CD4-positive, alpha-beta memory T cell (primary cell): ENCODE results near the gene JADE1. TPM values are rescaled to one million over a fixed set of nuclear protein-coding genes. Genes with fewer than 3 reads are reported as not detected.

Experiments
- CTCF ChIA-PET: fragments of 350-600 bp; sonication (Branson Sonifier 250); formaldehyde crosslinking; loops from one replicate; lab custom pipeline; 2021; ENCODE audit warnings: inconsistent platforms; ENCODE audit not compliant: partially characterized antibody; lab: Charles Lee
- POLR2A ChIA-PET: fragments of 350-600 bp; sonication (Branson Sonifier 250); formaldehyde crosslinking; loops from one replicate; lab custom pipeline; 2021; ENCODE audit not compliant: partially characterized antibody; lab: Charles Lee
- DNase-seq, 5 donors: peaks; one replicate each; pipeline versions ENCODE4 v3.0.0 to v3.0.0-alpha.2; 2020 to 2022; ENCODE audit warnings: mixed read lengths in 1 of 5
- H3K27ac ChIP-seq: one replicate; pipeline ENCODE4 v1.7.0; 2013; ENCODE audit warnings: low read depth, low read length
- H3K27me3 ChIP-seq: 2 replicates; pipeline ENCODE4 v1.7.0; 2013; ENCODE audit warnings: mild to moderate bottlenecking, low read length, moderate library complexity; ENCODE audit not compliant: insufficient read depth
- H3K36me3 ChIP-seq: 2 replicates; pipeline ENCODE4 v1.7.0; 2013; ENCODE audit warnings: mild to moderate bottlenecking, low read length, moderate library complexity; ENCODE audit not compliant: insufficient read depth
- H3K4me1 ChIP-seq: 2 replicates; pipeline ENCODE4 v1.7.0; 2013; ENCODE audit warnings: mild to moderate bottlenecking, low read length, moderate library complexity; ENCODE audit not compliant: insufficient read depth
- H3K4me3 ChIP-seq, 2 donors: one replicate each; pipeline ENCODE4 v1.7.0; 2013; ENCODE audit warnings: low read length in 2 of 2, mild to moderate bottlenecking in 1 of 2
- H3K9me3 ChIP-seq, 2 donors: one replicate each; pipeline ENCODE4 v1.7.0; 2013; ENCODE audit warnings: low read length in 2 of 2, control low read depth in 1 of 2; ENCODE audit not compliant: control insufficient read depth in 1 of 2
- H3K27ac Mint-ChIP-seq, 7 donors: one replicate each; pipeline ENCODE4 v1.8.0; 2020 to 2021; ENCODE audit warnings: mixed read lengths in 7 of 7, mild to moderate bottlenecking in 6 of 7, inconsistent platforms in 3 of 7, moderate library complexity in 3 of 7
- H3K27me3 Mint-ChIP-seq, 2 donors: one replicate each; pipeline ENCODE4 v1.8.0; 2020 to 2021; ENCODE audit warnings: mixed read lengths in 2 of 2
- H3K36me3 Mint-ChIP-seq, 2 donors: one replicate each; pipeline ENCODE4 v1.8.0; 2020 to 2021; ENCODE audit warnings: mixed read lengths in 2 of 2, inconsistent platforms in 1 of 2, mild to moderate bottlenecking in 1 of 2
- H3K4me1 Mint-ChIP-seq, 4 donors: one replicate each; pipeline ENCODE4 v1.8.0; 2020 to 2021; ENCODE audit warnings: mixed read lengths in 4 of 4, mild to moderate bottlenecking in 1 of 4
- H3K4me3 Mint-ChIP-seq, 8 donors: one replicate each; pipeline ENCODE4 v1.8.0; 2020 to 2021; ENCODE audit warnings: mixed read lengths in 8 of 8, mild to moderate bottlenecking in 7 of 8, moderate library complexity in 6 of 8, inconsistent platforms in 3 of 8
- H3K9me3 Mint-ChIP-seq, 8 donors: one replicate each; pipeline ENCODE4 v1.8.0; 2020 to 2021; ENCODE audit warnings: mixed read lengths in 8 of 8, mild to moderate bottlenecking in 5 of 8, inconsistent platforms in 3 of 8, moderate library complexity in 1 of 8
- intact Hi-C: fragments of 100-400 bp; cut with micrococcal nuclease; formaldehyde crosslinking; loops from one replicate; pipeline ENCODE4 v1.15.1; 2023
- polyA plus RNA-seq, 2 donors: library from polyadenylated mRNA; unstranded; fragments of 300-500 nt; fragmentation: Illumina TruSeq; gene quantifications; one replicate each; pipeline ENCODE4 v1.2.3, GENCODE V29; 2021
- total RNA-seq, 2 experiments: library from RNA; stranded (reverse); gene quantifications; one replicate each; pipeline ENCODE4 v1.2.3, GENCODE V29; 2021

Gene JADE1
- total and polyA plus RNA-seq, 4 experiments from 2014 or later, result 44.9 to 67.3 (median 59.9) TPM

DNA sequence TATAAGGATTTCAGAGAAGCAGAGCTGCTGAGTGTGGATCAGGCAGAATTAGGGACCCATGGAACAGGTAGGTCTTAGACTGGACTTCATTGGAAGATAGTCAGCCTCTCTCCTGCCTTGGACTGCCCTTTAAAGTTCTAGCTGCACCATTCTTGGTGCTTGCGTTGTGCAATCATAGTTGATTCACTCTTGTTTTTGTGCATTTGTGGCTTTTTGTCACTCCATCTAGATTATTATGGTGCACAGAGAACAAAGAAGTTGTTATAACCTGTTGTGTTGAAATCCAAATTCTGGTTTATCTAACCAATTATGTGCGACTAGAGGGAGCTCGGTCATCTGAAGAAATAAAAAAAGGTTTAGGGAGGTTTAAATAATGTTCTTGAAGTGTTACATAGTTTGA is 59.3 kb downstream of the JADE1 start:
- Mint-ChIP-seq H3K4me1 (peaks cover 3 to 11% (median 8%) of the 10 kb centered on the region in 4 donors), H3K4me3 (no peak overlapping the region), H3K36me3 (peaks cover 74 to 80% of the 10 kb centered on the region in 2 donors), H3K9me3 (no peaks in the 10 kb centered on the region), H3K27me3 (no peaks in the 10 kb centered on the region), H3K27ac (peak overlapping the region in 1 of 7 donors; percentile 4)
- Histone ChIP-seq H3K4me3 (no peak overlapping the region), H3K36me3 (peaks cover 45% of the 10 kb centered on the region), H3K4me1 (no peaks in the 10 kb centered on the region), H3K27me3 (no peaks in the 10 kb centered on the region), H3K27ac (no peak overlapping the region), H3K9me3 (no peaks in the 10 kb centered on the region)
- intact Hi-C loops, result no loop called here
- ChIA-PET POLR2A (no interaction called here), CTCF (interaction anchor here (1.0 kb wide), 1 partner anchor 86 kb away, joined by 4 read pairs; no protein-coding TSS in a partner anchor)
- DNase-seq, result no peak

- peaks cover 3 to 10% (median 8%) of the 10 kb centered on the region in 4 donors for H3K4me1 Mint-ChIP-seq
- no peaks in the 10 kb centered on the region for H3K9me3 ChIP-seq
- H3K4me3 Mint-ChIP-seq, result no peak overlapping the region
- intact Hi-C loops, result no loop called here
- H3K4me3 ChIP-seq, result no peak overlapping the region
- no peaks in the 10 kb centered on the region for H3K9me3 Mint-ChIP-seq
- H3K4me1 ChIP-seq, result no peaks in the 10 kb centered on the region
- no peaks in the 10 kb centered on the region for H3K27me3 Mint-ChIP-seq
- ChIA-PET CTCF (no interaction called here), POLR2A (no interaction called here)
- peaks cover 45% of the 10 kb centered on the region for H3K36me3 ChIP-seq
- no peaks in the 10 kb centered on the region for H3K27me3 ChIP-seq
- no peak overlapping the region for H3K27ac ChIP-seq
- no peak for DNase-seq
- peak overlapping the region in 6 of 7 donors; percentile 31 to 66 (median 43) for H3K27ac Mint-ChIP-seq
- H3K36me3 Mint-ChIP-seq, result peaks cover 75 to 84% of the 10 kb centered on the region in 2 donors
These were observed 60.4 kb downstream of the JADE1 start for GRCh38 chr4:128869776-128870509.

- H3K4me3 Mint-ChIP-seq, result no peak overlapping the region
- DNase-seq, result no peak
- peak overlapping the region in 3 of 7 donors; percentile 39 to 80 (median 67) for H3K27ac Mint-ChIP-seq
- H3K36me3 Mint-ChIP-seq, result peaks cover 61 to 77% of the 10 kb centered on the region in 2 donors
- H3K4me1 Mint-ChIP-seq, result peaks cover 3 to 10% (median 4%) of the 10 kb centered on the region in 4 donors
- no peaks in the 10 kb centered on the region for H3K27me3 ChIP-seq
- H3K27ac ChIP-seq, result no peak overlapping the region
- no peaks in the 10 kb centered on the region for H3K9me3 Mint-ChIP-seq
- H3K4me1 ChIP-seq, result no peaks in the 10 kb centered on the region
- ChIA-PET CTCF (interaction anchor here (1.6 kb wide), 2 partner anchors 9 to 17 kb away, joined by 4 to 9 read pairs; no protein-coding TSS in a partner anchor), POLR2A (no interaction called here)
- intact Hi-C loops, result no loop called here
- no peaks in the 10 kb centered on the region for H3K27me3 Mint-ChIP-seq
- no peaks in the 10 kb centered on the region for H3K9me3 ChIP-seq
- peaks cover 49% of the 10 kb centered on the region for H3K36me3 ChIP-seq
- H3K4me3 ChIP-seq, result no peak overlapping the region
These were observed 62.4 kb downstream of the JADE1 start for GRCh38 chr4:128871948-128872347.

GRCh38 chr4:128876200-128876599 is 66.7 kb downstream of the JADE1 start:
- Mint-ChIP-seq H3K27ac (no peak overlapping the region), H3K4me1 (peaks cover 0 to 1% (median 0%) of the 10 kb centered on the region in 4 donors), H3K4me3 (no peak overlapping the region), H3K9me3 (no peaks in the 10 kb centered on the region), H3K36me3 (peaks cover 30 to 38% of the 10 kb centered on the region in 2 donors), H3K27me3 (no peaks in the 10 kb centered on the region)
- CTCF ChIA-PET, result no interaction called here
- no peak for DNase-seq
- H3K27ac ChIP-seq, result no peak overlapping the region
- H3K36me3 ChIP-seq, result peaks cover 16% of the 10 kb centered on the region
- H3K27me3 ChIP-seq, result no peaks in the 10 kb centered on the region
- intact Hi-C loops, result no loop called here
- POLR2A ChIA-PET, result no interaction called here
- H3K4me1 ChIP-seq, result no peaks in the 10 kb centered on the region
- H3K4me3 ChIP-seq, result no peak overlapping the region
- no peaks in the 10 kb centered on the region for H3K9me3 ChIP-seq

- Histone ChIP-seq H3K4me1 (no peaks in the 10 kb centered on the region), H3K36me3 (peaks cover 4% of the 10 kb centered on the region), H3K9me3 (no peaks in the 10 kb centered on the region), H3K4me3 (no peak overlapping the region), H3K27ac (no peak overlapping the region), H3K27me3 (no peaks in the 10 kb centered on the region)
- DNase-seq, result no peak
- H3K4me1 Mint-ChIP-seq, result peaks cover 0 to 1% (median 0%) of the 10 kb centered on the region in 4 donors
- H3K4me3 Mint-ChIP-seq, result no peak overlapping the region
- peak overlapping the region in 1 of 7 donors; percentile 67 for H3K27ac Mint-ChIP-seq
- peaks cover 18 to 27% of the 10 kb centered on the region in 2 donors for H3K36me3 Mint-ChIP-seq
- intact Hi-C loops, result no loop called here
- no peaks in the 10 kb centered on the region for H3K9me3 Mint-ChIP-seq
- ChIA-PET CTCF (interaction anchor here (1.4 to 2.5 kb wide), 2 partner anchors 12 to 15 kb away, joined by 7 to 18 read pairs; no protein-coding TSS in a partner anchor), POLR2A (no interaction called here)
- H3K27me3 Mint-ChIP-seq, result no peaks in the 10 kb centered on the region
These were observed 68.4 kb downstream of the JADE1 start for GRCh38 chr4:128877934-128878333.

GRCh38 chr4:128879283-128879682 is 69.8 kb downstream of the JADE1 start:
- ChIA-PET POLR2A (no interaction called here), CTCF (interaction anchor here (0.8 to 2.5 kb wide), 3 partner anchors 14 to 19 kb away, joined by 3 to 18 read pairs (median 7); no protein-coding TSS in a partner anchor)
- no peaks in the 10 kb centered on the region for H3K4me1 ChIP-seq
- Mint-ChIP-seq H3K36me3 (peaks cover 11 to 22% of the 10 kb centered on the region in 2 donors), H3K9me3 (no peaks in the 10 kb centered on the region), H3K4me1 (peaks cover 0 to 1% (median under 1%) of the 10 kb centered on the region in 4 donors), H3K27me3 (no peaks in the 10 kb centered on the region), H3K27ac (peak overlapping the region in 2 of 7 donors; percentile 9 to 25), H3K4me3 (no peak overlapping the region)
- no peaks in the 10 kb centered on the region for H3K27me3 ChIP-seq
- intact Hi-C loops, result no loop called here
- peaks cover 4% of the 10 kb centered on the region for H3K36me3 ChIP-seq
- no peak for DNase-seq
- H3K9me3 ChIP-seq, result no peaks in the 10 kb centered on the region
- H3K27ac ChIP-seq, result no peak overlapping the region
- H3K4me3 ChIP-seq, result no peak overlapping the region

DNA sequence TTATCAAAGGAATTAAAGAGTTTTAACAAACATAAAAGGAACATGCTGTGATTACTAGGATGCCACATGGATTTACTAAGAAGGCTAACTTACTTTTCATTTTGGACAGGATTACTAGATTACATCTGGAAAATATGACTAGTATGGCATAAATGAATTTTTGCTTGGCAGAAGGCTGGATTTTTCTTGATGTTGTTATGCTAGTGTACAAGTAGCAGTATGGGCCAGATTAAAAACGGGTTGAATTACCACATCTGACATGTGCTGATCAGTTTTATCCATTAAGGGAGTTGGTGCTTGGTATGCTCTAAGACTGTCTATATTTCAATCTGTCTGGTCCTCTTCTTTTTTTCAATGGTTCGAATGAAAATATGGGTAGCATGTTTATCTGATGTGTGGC is 70.5 kb downstream of the JADE1 start:
- Histone ChIP-seq H3K4me3 (no peak overlapping the region), H3K27ac (no peak overlapping the region), H3K9me3 (no peaks in the 10 kb centered on the region), H3K36me3 (peaks cover 4% of the 10 kb centered on the region), H3K27me3 (no peaks in the 10 kb centered on the region), H3K4me1 (no peaks in the 10 kb centered on the region)
- H3K27me3 Mint-ChIP-seq, result no peaks in the 10 kb centered on the region
- H3K27ac Mint-ChIP-seq, result peak overlapping the region in 1 of 7 donors; percentile 27
- intact Hi-C loops, result no loop called here
- peaks cover 0 to 3% (median under 1%) of the 10 kb centered on the region in 4 donors for H3K4me1 Mint-ChIP-seq
- H3K36me3 Mint-ChIP-seq, result peaks cover 11 to 16% of the 10 kb centered on the region in 2 donors
- ChIA-PET POLR2A (no interaction called here), CTCF (interaction anchor here (2.5 kb wide), 1 partner anchor 17 kb away, joined by 18 read pairs; no protein-coding TSS in a partner anchor)
- H3K9me3 Mint-ChIP-seq, result no peaks in the 10 kb centered on the region
- DNase-seq, result no peak
- no peak overlapping the region for H3K4me3 Mint-ChIP-seq
